NCI-H2171 treated with DMSO at 0.1 percent for 48 hours (cell line): ENCODE results near the gene NRF1.

Source experiments
- DNase-seq: peaks from one replicate; lab custom pipeline; 2025; lab: John Stamatoyannopoulos, UW

The NRF1 gene

DNA sequence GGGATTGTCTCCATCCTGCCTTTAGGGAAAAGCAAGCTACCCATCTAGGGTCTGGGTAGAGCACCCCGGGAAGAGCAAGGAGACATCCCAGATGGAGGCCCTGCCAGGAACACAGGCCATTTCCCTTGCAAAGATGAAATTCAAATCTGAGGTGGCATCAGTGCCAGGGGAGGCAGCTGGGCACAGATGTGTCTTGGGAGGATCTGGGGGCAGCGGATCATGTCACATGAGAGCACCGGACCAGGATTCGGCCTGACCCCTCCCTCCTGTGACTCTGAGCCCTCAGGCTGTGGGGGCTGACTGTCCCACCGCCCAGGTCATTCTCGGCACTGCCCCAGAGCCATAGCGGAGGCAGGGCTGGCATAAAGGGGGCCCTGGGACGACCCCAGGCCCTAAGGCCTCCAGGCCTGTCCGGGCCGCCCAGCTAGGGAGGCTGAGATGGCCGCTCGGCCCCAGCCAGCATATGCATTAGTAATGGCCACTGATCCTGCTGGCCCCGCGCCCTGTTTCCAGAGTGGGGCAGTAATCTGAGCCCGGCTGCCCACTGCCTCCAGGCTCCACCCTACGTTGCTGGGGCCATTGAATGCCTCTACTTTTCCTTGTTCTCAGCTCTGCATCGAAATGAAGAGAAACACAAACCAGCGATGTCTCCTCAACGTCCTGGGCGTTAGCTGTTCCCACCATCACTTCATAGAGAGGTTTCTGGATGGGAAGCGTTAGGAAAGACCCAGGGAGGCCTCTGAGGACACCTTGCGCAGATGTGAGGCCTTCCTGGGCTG, 192.8 kb downstream of the NRF1 start:
- DNase-seq: no peak

- no peak for DNase-seq
These were observed 193.6 kb downstream of the NRF1 start for GRCh38 chr7:129804890-129805719.
